CD14-positive monocyte (primary cell): Measurements from ENCODE around the gene ZNF431. TPM values are rescaled to one million over a fixed set of nuclear protein-coding genes. Genes with fewer than 3 reads are reported as not detected.

Experiments used
- DNase-seq, 3 donors: peaks; one replicate each; pipeline ENCODE4 v3.0.0-alpha.2; 2011 to 2022
- H2AFZ ChIP-seq: 2 replicates; pipeline ENCODE4 v1.6.0; 2012; ENCODE audit warnings: mild to moderate bottlenecking, low read depth, low read length, inconsistent platforms; ENCODE audit not compliant: insufficient read depth, poor library complexity, severe bottlenecking
- H3K27ac ChIP-seq, 2 donors: 1 replicate in 1 of 2; 2 replicates in 1 of 2; pipeline ENCODE4 v1.5.1; 2012 to 2013; ENCODE audit warnings: low read length in 2 of 2, control low read depth in 1 of 2, inconsistent platforms in 1 of 2, low read depth in 1 of 2, mild to moderate bottlenecking in 1 of 2
- H3K27me3 ChIP-seq, 2 donors: one replicate each; pipeline versions ENCODE4 v1.6.0 to v1.6.1; 2011 to 2013; ENCODE audit warnings: low read length in 2 of 2; ENCODE audit not compliant: control insufficient read depth in 2 of 2, insufficient read depth in 2 of 2
- H3K36me3 ChIP-seq, 2 donors: replicated peaks in 1 of 2; 1 replicate in 1 of 2; 2 replicates in 1 of 2; pipeline versions ENCODE4 v1.5.1 to v1.6.1; 2012 to 2013; ENCODE audit warnings: low read length in 2 of 2, control low read depth in 1 of 2, inconsistent platforms in 1 of 2, mild to moderate bottlenecking in 1 of 2; ENCODE audit not compliant: insufficient read depth in 2 of 2, control insufficient read depth in 1 of 2
- H3K4me1 ChIP-seq, 2 donors: 1 replicate in 1 of 2; 2 replicates in 1 of 2; pipeline versions ENCODE4 v1.5.1 to v1.6.1; 2012 to 2013; ENCODE audit warnings: low read length in 2 of 2, control low read depth in 1 of 2, inconsistent platforms in 1 of 2, mild to moderate bottlenecking in 1 of 2, moderate library complexity in 1 of 2; ENCODE audit not compliant: insufficient read depth in 2 of 2, control insufficient read depth in 1 of 2
- H3K4me2 ChIP-seq: replicated peaks from 2 replicates; pipeline ENCODE3; 2012; ENCODE audit warnings: low read length, moderate library complexity, mild to moderate bottlenecking; ENCODE audit not compliant: poor library complexity, severe bottlenecking; ENCODE audit errors: extremely low read depth
- H3K4me3 ChIP-seq, 3 experiments: fragments of 200-600 bp in 1 of 3; sonication (generic) in 1 of 3; replicated peaks in 1 of 3; 1 replicate in 2 of 3; 2 replicates in 1 of 3; pipeline ENCODE4 v1.5.1; 2011 to 2013; ENCODE audit warnings: low read length in 3 of 3, mild to moderate bottlenecking in 3 of 3, control low read depth in 2 of 3, low read depth in 2 of 3, inconsistent platforms in 1 of 3, moderate library complexity in 1 of 3
- H3K79me2 ChIP-seq: 2 replicates; pipeline ENCODE4 v1.6.0; 2012; ENCODE audit warnings: mild to moderate bottlenecking, control low read depth, inconsistent platforms, low read length, moderate library complexity; ENCODE audit not compliant: insufficient read depth
- H3K9ac ChIP-seq: 2 replicates; pipeline ENCODE4 v1.6.0; 2017; ENCODE audit warnings: low read length, mild to moderate bottlenecking; ENCODE audit not compliant: insufficient read depth, poor library complexity, severe bottlenecking
- H3K9me3 ChIP-seq, 2 donors: replicated peaks in 1 of 2; 1 replicate in 1 of 2; 2 replicates in 1 of 2; pipeline versions ENCODE4 v1.5.1 to v1.6.1; 2012 to 2013; ENCODE audit warnings: low read length in 2 of 2, control low read depth in 1 of 2; ENCODE audit not compliant: control insufficient read depth in 1 of 2, insufficient read depth in 1 of 2
- H4K20me1 ChIP-seq: 2 replicates; pipeline ENCODE4 v1.6.0; 2012; ENCODE audit warnings: mild to moderate bottlenecking, low read length, control low read depth, moderate library complexity; ENCODE audit not compliant: insufficient read depth
- H3K27ac Mint-ChIP-seq, 7 donors: one replicate each; pipeline ENCODE4 v1.8.0; 2020; ENCODE audit warnings: mild to moderate bottlenecking in 7 of 7, mixed read lengths in 7 of 7, moderate library complexity in 6 of 7, inconsistent platforms in 2 of 7
- H3K27me3 Mint-ChIP-seq, 3 donors: one replicate each; pipeline ENCODE4 v1.8.0; 2021 to 2022; ENCODE audit warnings: low read depth in 3 of 3, mild to moderate bottlenecking in 3 of 3, mixed read lengths in 3 of 3, moderate library complexity in 3 of 3, inconsistent platforms in 1 of 3
- H3K36me3 Mint-ChIP-seq, 2 donors: one replicate each; pipeline ENCODE4 v1.8.0; 2020; ENCODE audit warnings: mixed read lengths in 2 of 2, inconsistent platforms in 1 of 2, mild to moderate bottlenecking in 1 of 2
- H3K4me1 Mint-ChIP-seq: one replicate; pipeline ENCODE4 v1.8.0; 2020; ENCODE audit warnings: mild to moderate bottlenecking, mixed read lengths
- H3K4me3 Mint-ChIP-seq, 2 donors: one replicate each; pipeline ENCODE4 v1.8.0; 2020; ENCODE audit warnings: mild to moderate bottlenecking in 2 of 2, mixed read lengths in 2 of 2, moderate library complexity in 1 of 2
- H3K9me3 Mint-ChIP-seq, 7 donors: one replicate each; pipeline ENCODE4 v1.8.0; 2020 to 2022; ENCODE audit warnings: mixed read lengths in 7 of 7, mild to moderate bottlenecking in 6 of 7, moderate library complexity in 6 of 7, inconsistent platforms in 2 of 7
- WGBS: methylation state at CpG from one replicate; pipeline ENCODE4 v1.1.5; 2013; ENCODE audit warnings: missing lambda C conversion rate; ENCODE audit not compliant: insufficient coverage; 5-methylcytosine and 5-hydroxymethylcytosine counted together
- intact Hi-C, 2 donors: fragments of 100-400 bp; cut with micrococcal nuclease; formaldehyde crosslinking; loops; one replicate each; pipeline versions ENCODE4 v1.15.0 to v1.15.1; 2023
- polyA plus RNA-seq, 3 donors: library from polyadenylated mRNA; depleted of rRNA in 1 of 3; unstranded in 2 of 3; stranded (reverse) in 1 of 3; fragments of 300-500 nt in 2 of 3; fragments of >200 nt in 1 of 3; fragmentation: Illumina TruSeq in 2 of 3; gene quantifications; 1 replicate in 2 of 3; 2 replicates in 1 of 3; pipeline ENCODE4 v1.2.3, GENCODE V29; 2012 to 2021
- TF ChIP-seq, protein P1 (sequence below): fragments of 200-600 bp; IDR thresholded peaks from one replicate; pipeline ENCODE4 v1.8.0; 2022; ENCODE audit warnings: antibody characterized with exemption, mild to moderate bottlenecking

Gene ZNF431
- polyA plus RNA-seq, 3 donors, result 1.8 to 9.8 (median 4.6) TPM

DNA sequence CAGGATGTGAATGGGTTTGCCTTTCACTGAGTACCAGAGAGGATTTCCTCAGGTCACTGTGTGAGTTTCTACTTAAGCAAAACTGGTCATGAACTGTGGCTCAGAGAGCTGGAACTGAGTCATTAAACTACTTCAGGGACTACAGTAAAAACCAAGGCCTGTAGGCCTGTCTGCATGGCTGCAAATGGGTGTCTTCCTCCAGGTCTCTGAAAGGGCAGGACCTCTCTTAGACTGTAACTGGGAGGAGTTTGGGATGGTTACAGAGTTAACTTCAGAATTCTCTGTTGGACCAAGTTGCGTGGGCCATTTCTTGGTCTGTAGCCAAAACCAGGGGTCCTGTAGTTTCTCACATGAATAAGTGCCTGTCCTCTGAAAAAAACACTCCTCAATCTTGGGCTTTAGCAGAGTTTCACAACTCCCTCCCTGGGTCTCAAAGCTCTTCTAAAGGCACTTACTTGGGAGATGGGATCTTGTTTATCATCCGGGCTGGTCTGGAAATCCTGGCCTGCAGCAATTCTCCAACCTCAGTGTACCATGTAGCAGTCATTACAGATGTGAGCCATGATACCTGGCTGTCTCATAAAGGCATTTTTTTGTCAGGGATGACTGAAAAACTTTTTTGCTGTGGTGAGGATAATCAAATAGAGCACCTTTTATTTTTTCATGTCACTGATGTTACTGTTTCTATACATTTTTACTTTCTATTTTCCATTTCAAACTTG lies 40.2 kb upstream of the ZNF431 start:
- H3K4me3 ChIP-seq, result no peak overlapping the region
- 100% methylated on average over 1 of the region's 2 CpGs for WGBS
- no peak overlapping the region for H2AFZ ChIP-seq
- H3K27me3 ChIP-seq, result no peaks in the 10 kb centered on the region
- intact Hi-C loops, result no loop called here
- no peak overlapping the region for H3K27ac ChIP-seq
- H3K4me1 ChIP-seq, result no peaks in the 10 kb centered on the region
- no peak for DNase-seq
- H3K36me3 ChIP-seq, result peaks cover 5 to 54% of the 10 kb centered on the region in 2 donors
- peaks cover 11 to 26% of the 10 kb centered on the region in 2 donors for H3K9me3 ChIP-seq
- no peaks in the 10 kb centered on the region for H3K79me2 ChIP-seq
- TF ChIP-seq, protein P1, sequence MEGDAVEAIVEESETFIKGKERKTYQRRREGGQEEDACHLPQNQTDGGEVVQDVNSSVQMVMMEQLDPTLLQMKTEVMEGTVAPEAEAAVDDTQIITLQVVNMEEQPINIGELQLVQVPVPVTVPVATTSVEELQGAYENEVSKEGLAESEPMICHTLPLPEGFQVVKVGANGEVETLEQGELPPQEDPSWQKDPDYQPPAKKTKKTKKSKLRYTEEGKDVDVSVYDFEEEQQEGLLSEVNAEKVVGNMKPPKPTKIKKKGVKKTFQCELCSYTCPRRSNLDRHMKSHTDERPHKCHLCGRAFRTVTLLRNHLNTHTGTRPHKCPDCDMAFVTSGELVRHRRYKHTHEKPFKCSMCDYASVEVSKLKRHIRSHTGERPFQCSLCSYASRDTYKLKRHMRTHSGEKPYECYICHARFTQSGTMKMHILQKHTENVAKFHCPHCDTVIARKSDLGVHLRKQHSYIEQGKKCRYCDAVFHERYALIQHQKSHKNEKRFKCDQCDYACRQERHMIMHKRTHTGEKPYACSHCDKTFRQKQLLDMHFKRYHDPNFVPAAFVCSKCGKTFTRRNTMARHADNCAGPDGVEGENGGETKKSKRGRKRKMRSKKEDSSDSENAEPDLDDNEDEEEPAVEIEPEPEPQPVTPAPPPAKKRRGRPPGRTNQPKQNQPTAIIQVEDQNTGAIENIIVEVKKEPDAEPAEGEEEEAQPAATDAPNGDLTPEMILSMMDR, result no peak
- Mint-ChIP-seq H3K4me3 (no peak overlapping the region), H3K4me1 (no peaks in the 10 kb centered on the region), H3K9me3 (peaks cover 6 to 45% (median 22%) of the 10 kb centered on the region in 7 donors), H3K36me3 (peaks cover 24 to 78% of the 10 kb centered on the region in 2 donors), H3K27ac (no peak overlapping the region), H3K27me3 (no peaks in the 10 kb centered on the region)
- H4K20me1 ChIP-seq, result no peaks in the 10 kb centered on the region
- H3K9ac ChIP-seq, result no peak overlapping the region
- H3K4me2 ChIP-seq, result no peak overlapping the region

DNA sequence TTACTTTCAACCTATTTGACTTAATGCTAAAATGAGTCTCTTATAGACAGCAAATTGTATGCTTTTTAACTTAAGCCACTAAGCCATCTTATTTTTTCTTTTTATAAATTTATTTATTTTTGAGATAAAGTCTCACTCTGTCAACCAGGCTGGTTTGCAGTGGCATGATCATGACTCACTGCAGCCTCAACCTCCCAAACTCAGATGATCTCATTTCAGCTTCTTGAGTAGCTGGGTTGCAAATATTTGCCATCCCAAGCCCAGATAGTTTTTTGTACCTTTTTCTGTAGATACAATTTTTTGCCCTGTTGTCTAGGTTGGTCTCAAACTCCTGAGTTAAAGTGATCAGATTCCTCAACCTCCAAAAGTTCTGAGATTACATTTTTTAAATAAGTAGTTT lies 32.7 kb upstream of the ZNF431 start:
- H3K36me3 ChIP-seq, result peaks cover 0 to 81% of the 10 kb centered on the region in 2 donors
- Mint-ChIP-seq H3K4me1 (no peaks in the 10 kb centered on the region), H3K27ac (no peak overlapping the region), H3K4me3 (no peak overlapping the region), H3K36me3 (peaks cover 45 to 92% of the 10 kb centered on the region in 2 donors), H3K27me3 (peaks cover 0 to 2% (median 0%) of the 10 kb centered on the region in 3 donors), H3K9me3 (peaks cover 37 to 79% (median 57%) of the 10 kb centered on the region in 7 donors)
- intact Hi-C loops, result no loop called here
- H3K27me3 ChIP-seq, result no peaks in the 10 kb centered on the region
- peaks cover 36 to 44% of the 10 kb centered on the region in 2 donors for H3K9me3 ChIP-seq
- H3K4me3 ChIP-seq, result no peak overlapping the region
- no peaks in the 10 kb centered on the region for H3K4me1 ChIP-seq
- no peak overlapping the region for H3K9ac ChIP-seq
- H3K27ac ChIP-seq, result no peak overlapping the region
- H2AFZ ChIP-seq, result no peak overlapping the region
- no peak overlapping the region for H3K4me2 ChIP-seq
- no peaks in the 10 kb centered on the region for H4K20me1 ChIP-seq
- TF ChIP-seq, protein P1, result no peak
- no peak for DNase-seq
- no peaks in the 10 kb centered on the region for H3K79me2 ChIP-seq
